ENCODE measurements around the gene TRIOBP.

The TRIOBP gene

GRCh38 chr22:37765498-37765897 is 68.7 kb downstream of the TRIOBP start:
- Histone ChIP-seq H3K27me3 (replicated peaks) (no peaks in the 10 kb centered on the region), H3K27ac (no peak overlapping the region), H3K4me3 (ENCODE audit: low read depth, low read length) (no peak overlapping the region), H3K36me3 (replicated peaks) (peaks cover 63% of the 10 kb centered on the region)
- in situ Hi-C loops (cut with HindIII; ENCODE audit: low pct_ligation_motif_present, low sequenced_read_pairs): no loop called here
- DNase-seq: no peak
- TF ChIP-seq, protein P1, sequence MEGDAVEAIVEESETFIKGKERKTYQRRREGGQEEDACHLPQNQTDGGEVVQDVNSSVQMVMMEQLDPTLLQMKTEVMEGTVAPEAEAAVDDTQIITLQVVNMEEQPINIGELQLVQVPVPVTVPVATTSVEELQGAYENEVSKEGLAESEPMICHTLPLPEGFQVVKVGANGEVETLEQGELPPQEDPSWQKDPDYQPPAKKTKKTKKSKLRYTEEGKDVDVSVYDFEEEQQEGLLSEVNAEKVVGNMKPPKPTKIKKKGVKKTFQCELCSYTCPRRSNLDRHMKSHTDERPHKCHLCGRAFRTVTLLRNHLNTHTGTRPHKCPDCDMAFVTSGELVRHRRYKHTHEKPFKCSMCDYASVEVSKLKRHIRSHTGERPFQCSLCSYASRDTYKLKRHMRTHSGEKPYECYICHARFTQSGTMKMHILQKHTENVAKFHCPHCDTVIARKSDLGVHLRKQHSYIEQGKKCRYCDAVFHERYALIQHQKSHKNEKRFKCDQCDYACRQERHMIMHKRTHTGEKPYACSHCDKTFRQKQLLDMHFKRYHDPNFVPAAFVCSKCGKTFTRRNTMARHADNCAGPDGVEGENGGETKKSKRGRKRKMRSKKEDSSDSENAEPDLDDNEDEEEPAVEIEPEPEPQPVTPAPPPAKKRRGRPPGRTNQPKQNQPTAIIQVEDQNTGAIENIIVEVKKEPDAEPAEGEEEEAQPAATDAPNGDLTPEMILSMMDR (IDR thresholded peaks at IDR 0.05; ENCODE audit: low read depth, low read length, missing control alignments): no peak

DNA sequence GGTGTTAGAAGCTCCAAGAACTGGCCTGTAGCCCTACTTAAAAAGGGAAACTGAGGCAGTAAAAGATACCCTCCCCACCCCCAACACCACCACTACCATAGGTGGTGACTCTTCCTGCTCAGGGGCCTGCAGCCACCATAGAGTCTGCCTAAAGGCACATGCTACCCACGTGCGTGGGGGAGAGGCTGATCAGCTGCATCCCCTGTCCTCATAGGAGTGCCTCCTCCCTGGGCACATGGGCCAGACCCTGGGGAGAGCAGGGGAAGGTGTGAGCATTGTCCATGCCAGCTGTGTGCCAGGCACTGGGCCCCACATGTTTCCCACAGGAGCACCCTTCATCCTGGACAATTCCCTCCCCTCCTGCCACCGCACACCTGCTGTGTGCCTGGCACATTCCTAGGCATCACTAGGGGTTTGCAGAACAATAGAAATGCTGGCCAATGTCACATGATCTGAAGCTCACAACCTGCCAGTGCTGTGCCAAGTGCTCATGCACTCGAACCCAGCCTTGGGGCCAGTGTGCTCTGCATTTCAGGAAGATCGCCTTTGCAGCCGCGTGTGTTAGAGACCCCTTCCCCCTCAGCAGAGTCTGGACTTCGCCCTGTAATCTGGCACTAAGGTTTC is 69.2 kb downstream of the TRIOBP start:
- Histone ChIP-seq H3K27me3 (replicated peaks) (no peaks in the 10 kb centered on the region), H3K27ac (no peak overlapping the region), H3K36me3 (replicated peaks) (peaks cover 65% of the 10 kb centered on the region), H3K4me3 (ENCODE audit: low read depth, low read length) (no peak overlapping the region)
- TF ChIP-seq, protein P1 (IDR thresholded peaks at IDR 0.05; ENCODE audit: low read depth, low read length, missing control alignments): no peak
- DNase-seq: no peak
- in situ Hi-C loops (cut with HindIII; ENCODE audit: low pct_ligation_motif_present, low sequenced_read_pairs): no loop called here

DNA sequence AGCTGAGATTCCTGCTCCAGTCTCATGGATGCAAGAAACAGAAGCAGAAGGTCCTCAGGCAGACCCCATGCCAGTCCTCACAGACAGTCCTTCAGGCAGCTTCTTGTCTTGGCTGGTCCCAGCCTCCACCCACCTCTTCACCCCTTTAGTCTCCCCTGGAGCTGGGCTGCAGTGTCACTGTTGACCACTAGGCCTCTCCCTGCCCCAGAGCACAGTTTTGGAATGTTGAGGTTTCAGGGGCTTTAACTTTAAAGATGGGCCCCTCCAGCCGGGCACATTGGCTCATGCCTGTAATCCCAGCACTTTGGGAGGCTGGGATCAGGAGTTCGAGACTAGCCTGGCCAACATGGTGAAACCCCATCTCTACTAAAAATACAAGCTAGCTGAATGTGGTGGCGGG is 71.4 kb downstream of the TRIOBP start:
- H3K36me3 ChIP-seq (replicated peaks): peaks cover 70% of the 10 kb centered on the region
- H3K27ac ChIP-seq: no peak overlapping the region
- TF ChIP-seq, protein P1 (IDR thresholded peaks at IDR 0.05; ENCODE audit: low read depth, low read length, missing control alignments): peak; percentile 65
- in situ Hi-C loops (cut with HindIII; ENCODE audit: low pct_ligation_motif_present, low sequenced_read_pairs): no loop called here
- no peaks in the 10 kb centered on the region for H3K27me3 ChIP-seq (replicated peaks)
- no peak for DNase-seq
- H3K4me3 ChIP-seq (ENCODE audit: low read depth, low read length): no peak overlapping the region

- in situ Hi-C loops (cut with HindIII; ENCODE audit: low pct_ligation_motif_present, low sequenced_read_pairs): no loop called here
- Histone ChIP-seq H3K36me3 (replicated peaks) (peaks cover 67% of the 10 kb centered on the region), H3K4me3 (ENCODE audit: low read depth, low read length) (no peak overlapping the region), H3K27me3 (replicated peaks) (no peaks in the 10 kb centered on the region), H3K27ac (no peak overlapping the region)
- TF ChIP-seq, protein P1 (IDR thresholded peaks at IDR 0.05; ENCODE audit: low read depth, low read length, missing control alignments): no peak
- no peak for DNase-seq
These were observed 72.2 kb downstream of the TRIOBP start for GRCh38 chr22:37769056-37769455.

- in situ Hi-C loops (cut with HindIII; ENCODE audit: low pct_ligation_motif_present, low sequenced_read_pairs): no loop called here
These were observed 74.2 kb downstream of the TRIOBP start for GRCh38 chr22:37771081-37771480.

More at GRCh38 chr22:37771081-37771480, 74.2 kb downstream of the TRIOBP start:
- TF ChIP-seq, protein P1 (IDR thresholded peaks at IDR 0.05; ENCODE audit: low read depth, low read length, missing control alignments): no peak
- Histone ChIP-seq H3K27me3 (replicated peaks) (no peaks in the 10 kb centered on the region), H3K4me3 (ENCODE audit: low read depth, low read length) (no peak overlapping the region), H3K36me3 (replicated peaks) (peaks cover 61% of the 10 kb centered on the region), H3K27ac (no peak overlapping the region)
- DNase-seq: no peak
